HepG2 (cell line): ENCODE data around the gene CMIP. TPM values are rescaled to one million over a fixed set of nuclear protein-coding genes. Genes with fewer than 3 reads are reported as not detected.

Experiments
- CREB1 ChIP-seq, 2 experiments: fragments of 450-650 bp in 1 of 2; IDR thresholded peaks; 2 replicates each; pipeline ENCODE4 v1.6.1; 2016 to 2017; ENCODE audit warnings: control low read depth in 1 of 2, mild to moderate bottlenecking in 1 of 2, missing compliant biosample characterization in 1 of 2, missing genetic modification characterization in 1 of 2
- MTERF4 ChIP-seq: sonication (generic); formaldehyde crosslinking; IDR thresholded peaks from 2 replicates; pipeline ENCODE4 v1.8.0; 2023; ENCODE audit warnings: mild to moderate bottlenecking, missing genetic modification reagents
- PITX1 ChIP-seq: sonication (generic); formaldehyde crosslinking; IDR thresholded peaks from 2 replicates; pipeline ENCODE4 v1.5.1; 2020; ENCODE audit warnings: mild to moderate bottlenecking, missing genetic modification reagents
- SMAD3 ChIP-seq: sonication (generic); formaldehyde crosslinking; IDR thresholded peaks from 2 replicates; pipeline ENCODE4 v1.4.0; 2020; ENCODE audit warnings: missing genetic modification reagents
- SP4 ChIP-seq: sonication (generic); formaldehyde crosslinking; IDR thresholded peaks from 2 replicates; pipeline ENCODE4 v1.8.1; 2023; ENCODE audit warnings: mild to moderate bottlenecking, missing genetic modification reagents
- ZBTB26 ChIP-seq: IDR thresholded peaks from 2 replicates; pipeline ENCODE4 v1.6.1; 2016; ENCODE audit warnings: missing compliant biosample characterization, missing genetic modification reagents, borderline replicate concordance
- ZBTB4 ChIP-seq: sonication (generic); formaldehyde crosslinking; IDR thresholded peaks from 2 replicates; pipeline ENCODE4 v1.4.0; 2020; ENCODE audit warnings: missing genetic modification reagents, mild to moderate bottlenecking, borderline replicate concordance
- ZNF451 ChIP-seq: sonication (generic); formaldehyde crosslinking; IDR thresholded peaks from 2 replicates; pipeline ENCODE4 v1.5.0; 2020; ENCODE audit warnings: mild to moderate bottlenecking, missing genetic modification reagents
- ZSCAN21 ChIP-seq: sonication (generic); formaldehyde crosslinking; IDR thresholded peaks from 2 replicates; pipeline ENCODE4 v1.8.0; 2022; ENCODE audit warnings: mild to moderate bottlenecking, missing genetic modification reagents, moderate library complexity, borderline replicate concordance
- polyA plus RNA-seq, 8 experiments: library from polyadenylated mRNA; depleted of rRNA in 3 of 8; stranded (reverse) in 7 of 8; unstranded in 1 of 8; fragments of >200 nt; fragmentation: Illumina TruSeq in 4 of 8; extraction: Trizol in 4 of 8; gene quantifications; 2 replicates each; pipeline versions ENCODE4 v1.2.1 to v1.2.3, GENCODE V29; 2011 to 2016; ENCODE audit warnings: low read depth in 4 of 8, missing spikeins in 1 of 8, mixed read lengths in 1 of 8; ENCODE audit not compliant: insufficient read depth in 1 of 8
- total RNA-seq, 5 experiments: library from RNA; depleted of rRNA; stranded (reverse); fragments of >200 nt; fragmentation: Illumina TruSeq; extraction: Trizol; gene quantifications; 2 replicates each; pipeline ENCODE4 v1.2.3, GENCODE V29; 2016; ENCODE audit warnings: low read depth in 1 of 5
- TF ChIP-seq, protein P1 (sequence below): sonication (generic); formaldehyde crosslinking; conservative IDR thresholded peaks from 2 replicates; pipeline ENCODE4 v1.4.0; 2020; ENCODE audit warnings: mild to moderate bottlenecking, missing genetic modification reagents, moderate library complexity
- TF ChIP-seq, protein P2 (sequence below): sonication (generic); formaldehyde crosslinking; conservative IDR thresholded peaks from 2 replicates; pipeline ENCODE4 v1.4.0; 2020; ENCODE audit warnings: missing genetic modification reagents
- TF ChIP-seq, protein P3 (sequence below): sonication (generic); formaldehyde crosslinking; IDR thresholded peaks from 2 replicates; pipeline ENCODE4 v1.4.0; 2020; ENCODE audit warnings: missing genetic modification reagents, borderline replicate concordance

Gene CMIP
- total and polyA plus RNA-seq, 2 of the 13 experiments (the other 11 are each of a cell fraction or from before 2014, with no cell fraction given) = 10.9 to 18.1 TPM

GRCh38 chr16:81558444-81559175 lies 114.0 kb downstream of the CMIP start (continued):
- TF ChIP-seq, protein P1, sequence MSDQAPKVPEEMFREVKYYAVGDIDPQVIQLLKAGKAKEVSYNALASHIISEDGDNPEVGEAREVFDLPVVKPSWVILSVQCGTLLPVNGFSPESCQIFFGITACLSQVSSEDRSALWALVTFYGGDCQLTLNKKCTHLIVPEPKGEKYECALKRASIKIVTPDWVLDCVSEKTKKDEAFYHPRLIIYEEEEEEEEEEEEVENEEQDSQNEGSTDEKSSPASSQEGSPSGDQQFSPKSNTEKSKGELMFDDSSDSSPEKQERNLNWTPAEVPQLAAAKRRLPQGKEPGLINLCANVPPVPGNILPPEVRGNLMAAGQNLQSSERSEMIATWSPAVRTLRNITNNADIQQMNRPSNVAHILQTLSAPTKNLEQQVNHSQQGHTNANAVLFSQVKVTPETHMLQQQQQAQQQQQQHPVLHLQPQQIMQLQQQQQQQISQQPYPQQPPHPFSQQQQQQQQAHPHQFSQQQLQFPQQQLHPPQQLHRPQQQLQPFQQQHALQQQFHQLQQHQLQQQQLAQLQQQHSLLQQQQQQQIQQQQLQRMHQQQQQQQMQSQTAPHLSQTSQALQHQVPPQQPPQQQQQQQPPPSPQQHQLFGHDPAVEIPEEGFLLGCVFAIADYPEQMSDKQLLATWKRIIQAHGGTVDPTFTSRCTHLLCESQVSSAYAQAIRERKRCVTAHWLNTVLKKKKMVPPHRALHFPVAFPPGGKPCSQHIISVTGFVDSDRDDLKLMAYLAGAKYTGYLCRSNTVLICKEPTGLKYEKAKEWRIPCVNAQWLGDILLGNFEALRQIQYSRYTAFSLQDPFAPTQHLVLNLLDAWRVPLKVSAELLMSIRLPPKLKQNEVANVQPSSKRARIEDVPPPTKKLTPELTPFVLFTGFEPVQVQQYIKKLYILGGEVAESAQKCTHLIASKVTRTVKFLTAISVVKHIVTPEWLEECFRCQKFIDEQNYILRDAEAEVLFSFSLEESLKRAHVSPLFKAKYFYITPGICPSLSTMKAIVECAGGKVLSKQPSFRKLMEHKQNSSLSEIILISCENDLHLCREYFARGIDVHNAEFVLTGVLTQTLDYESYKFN (CRISPR knock-in tag) = peak; percentile 79
- TF ChIP-seq CREB1 (IDR thresholded peaks at IDR 0.05) (no peak), CREB1 (CRISPR knock-in tag; IDR thresholded peaks at IDR 0.05) (no peak), SP4 (no peak), ZBTB26 (CRISPR knock-in tag) (0 out of 2 replicates have a peak, but pooled peaks have one; percentile 31), ZSCAN21 (CRISPR knock-in tag) (no peak; the same call in 1 of the 2 replicates), SMAD3 (no peak), ZNF451 (CRISPR knock-in tag) (no peak), MTERF4 (CRISPR knock-in tag) (no peak), PITX1 (peak; percentile 37; the same call in 1 of the 2 replicates), ZBTB4 (no peak; the same call in 1 of the 2 replicates)
- TF ChIP-seq, protein P2, sequence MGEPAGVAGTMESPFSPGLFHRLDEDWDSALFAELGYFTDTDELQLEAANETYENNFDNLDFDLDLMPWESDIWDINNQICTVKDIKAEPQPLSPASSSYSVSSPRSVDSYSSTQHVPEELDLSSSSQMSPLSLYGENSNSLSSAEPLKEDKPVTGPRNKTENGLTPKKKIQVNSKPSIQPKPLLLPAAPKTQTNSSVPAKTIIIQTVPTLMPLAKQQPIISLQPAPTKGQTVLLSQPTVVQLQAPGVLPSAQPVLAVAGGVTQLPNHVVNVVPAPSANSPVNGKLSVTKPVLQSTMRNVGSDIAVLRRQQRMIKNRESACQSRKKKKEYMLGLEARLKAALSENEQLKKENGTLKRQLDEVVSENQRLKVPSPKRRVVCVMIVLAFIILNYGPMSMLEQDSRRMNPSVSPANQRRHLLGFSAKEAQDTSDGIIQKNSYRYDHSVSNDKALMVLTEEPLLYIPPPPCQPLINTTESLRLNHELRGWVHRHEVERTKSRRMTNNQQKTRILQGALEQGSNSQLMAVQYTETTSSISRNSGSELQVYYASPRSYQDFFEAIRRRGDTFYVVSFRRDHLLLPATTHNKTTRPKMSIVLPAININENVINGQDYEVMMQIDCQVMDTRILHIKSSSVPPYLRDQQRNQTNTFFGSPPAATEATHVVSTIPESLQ = no peak
- TF ChIP-seq, protein P3, sequence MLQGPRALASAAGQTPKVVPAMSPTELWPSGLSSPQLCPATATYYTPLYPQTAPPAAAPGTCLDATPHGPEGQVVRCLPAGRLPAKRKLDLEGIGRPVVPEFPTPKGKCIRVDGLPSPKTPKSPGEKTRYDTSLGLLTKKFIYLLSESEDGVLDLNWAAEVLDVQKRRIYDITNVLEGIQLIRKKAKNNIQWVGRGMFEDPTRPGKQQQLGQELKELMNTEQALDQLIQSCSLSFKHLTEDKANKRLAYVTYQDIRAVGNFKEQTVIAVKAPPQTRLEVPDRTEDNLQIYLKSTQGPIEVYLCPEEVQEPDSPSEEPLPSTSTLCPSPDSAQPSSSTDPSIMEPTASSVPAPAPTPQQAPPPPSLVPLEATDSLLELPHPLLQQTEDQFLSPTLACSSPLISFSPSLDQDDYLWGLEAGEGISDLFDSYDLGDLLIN (CRISPR knock-in tag) = no peak
